ENCODE measurements around the gene MUSK. TPM values are rescaled to one million over a fixed set of nuclear protein-coding genes. Genes with fewer than 3 reads are reported as not detected.
A peak's percentile ranks its signal among the peaks of the same experiment; 100 is the strongest.

Gene MUSK
- total and polyA plus RNA-seq, 2 of the 4 experiments (the other 2 are of a cell fraction), result 0.07 to 0.18 TPM

DNA sequence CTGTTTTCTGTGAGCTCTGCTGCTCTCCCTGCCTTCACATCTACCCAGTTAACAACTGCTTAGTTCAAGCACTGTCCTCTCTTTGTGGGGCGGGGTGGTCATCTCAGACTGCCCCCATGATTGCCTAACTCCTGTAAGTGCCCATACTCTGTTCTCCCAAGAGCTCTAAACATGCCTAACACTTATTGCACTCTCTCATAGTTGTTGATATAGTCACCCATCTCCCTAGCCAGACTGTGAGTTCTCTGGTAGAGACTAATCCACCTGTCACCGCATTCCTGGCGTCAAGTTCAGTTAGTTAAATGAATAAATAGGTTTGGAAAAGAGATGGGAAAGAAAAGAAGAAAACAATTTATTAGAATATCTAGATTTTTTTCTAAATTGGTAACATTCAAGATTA is 18.3 kb upstream of the MUSK start:
- Histone ChIP-seq H4K5ac (ENCODE audit: low read depth, low read length) (peak overlapping the region; percentile 94), H2BK15ac (ENCODE audit: low read depth, low read length) (peak overlapping the region; percentile 97), H3K9me3 (ENCODE audit: control insufficient read depth, insufficient read depth, low read length) (no peaks in the 10 kb centered on the region), H3K14ac (replicated peaks; ENCODE audit: low read depth, low read length) (peak overlapping the region; percentile 93), H3K4ac (ENCODE audit: low read depth, low read length) (peak overlapping the region; percentile 94), H2AK5ac (ENCODE audit: low read depth, low read length) (peak overlapping the region; percentile 98), H3K79me1 (ENCODE audit: low read depth in 1 of 2, low read length in 2 of 2) (peaks cover 0 to 22% of the 10 kb centered on the region in 2 experiments; a peak in 2 of 4 replicates), H3K4me2 (ENCODE audit: low read depth, low read length) (peak overlapping the region; percentile 27; the same call in 1 of the 2 replicates), H3K27ac (ENCODE audit: insufficient read depth, low read length) (peak overlapping the region; percentile 94), H2BK120ac (ENCODE audit: low read depth, low read length) (peak overlapping the region; percentile 100), H3K18ac (ENCODE audit: low read depth, low read length) (peak overlapping the region; percentile 98), H3K27me3 (ENCODE audit: control insufficient read depth, insufficient read depth, low read length) (no peaks in the 10 kb centered on the region), H4K20me1 (ENCODE audit: insufficient read depth, low read length) (no peaks in the 10 kb centered on the region), H4K8ac (ENCODE audit: low read depth in 2 of 2, low read length in 2 of 2) (peak overlapping the region; percentile 91 to 93), H3K56ac (ENCODE audit: extremely low read depth, insufficient read depth, low read length) (peak overlapping the region; percentile 99), H3K4me3 (ENCODE audit: insufficient read depth, low read depth, low read length) (no peak overlapping the region), H3K9me1 (ENCODE audit: insufficient read depth, low read length) (peaks cover 15% of the 10 kb centered on the region), H2AFZ (replicated peaks; ENCODE audit: low read length, poor library complexity) (no peak overlapping the region), H3K9ac (ENCODE audit: low read depth, low read length) (peak overlapping the region; percentile 46), H4K91ac (ENCODE audit: insufficient read depth, low read depth, low read length) (peak overlapping the region; percentile 100), H2BK20ac (ENCODE audit: low read depth, low read length) (peak overlapping the region; percentile 96), H3K36me3 (ENCODE audit: control insufficient read depth, insufficient read depth, low read length) (no peaks in the 10 kb centered on the region), H3K4me1 (ENCODE audit: control insufficient read depth, insufficient read depth, low read length) (peaks cover 15% of the 10 kb centered on the region), H2BK5ac (ENCODE audit: low read depth, low read length, poor library complexity, severe bottlenecking) (peak overlapping the region; percentile 99), H3K23ac (ENCODE audit: low read depth, low read length) (peak overlapping the region; percentile 93), H2AK9ac (replicated peaks; ENCODE audit: low read depth, low read length, poor library complexity) (peak overlapping the region; percentile 94)
- TSS peak; percentile 69 for BruUV-seq (replicated peaks)
- dilution Hi-C loops (cut with HindIII; ENCODE audit: low sequenced_read_pairs, unreplicated experiment), result no loop called here
- ChIA-PET POLR2A (ENCODE audit: unreplicated experiment) (interaction anchor here (0.6 kb wide), 1 partner anchor 100 kb away, joined by 3 read pairs; no protein-coding TSS in a partner anchor), CTCF (interaction anchor here (0.6 kb wide), 1 partner anchor 134 kb away, joined by 3 read pairs; no protein-coding TSS in a partner anchor)
- intact Hi-C loops (cut with micrococcal nuclease), result loop anchor here (1.0 to 5.0 kb wide), 4 partner anchors 93 to 387 kb away; partner anchors contain the start of gene LPAR1
- WGBS, 2 experiments (ENCODE audit: extremely low coverage in 2 of 2, insufficient read length in 1 of 2), result no CpG with 5 or more reads among the region's 3 CpGs
- in situ Hi-C loops (cut with MboI; ENCODE audit: low sequenced_read_pairs), result no loop called here
- DNase-seq, result peak; percentile 93
- peak; percentile 53 for ATAC-seq (ENCODE audit: low read depth)
- no peak for TF ChIP-seq RFX5 (IDR thresholded peaks at IDR 0.05; ENCODE audit: low read depth, low read length)
- no peak for TF ChIP-seq CHD1 (IDR thresholded peaks at IDR 0.05; ENCODE audit: low read depth, low read length)
- no peak for TF ChIP-seq MXI1 (IDR thresholded peaks at IDR 0.05; ENCODE audit: borderline replicate concordance, low read depth, low read length)
- TF ChIP-seq, protein P1, sequence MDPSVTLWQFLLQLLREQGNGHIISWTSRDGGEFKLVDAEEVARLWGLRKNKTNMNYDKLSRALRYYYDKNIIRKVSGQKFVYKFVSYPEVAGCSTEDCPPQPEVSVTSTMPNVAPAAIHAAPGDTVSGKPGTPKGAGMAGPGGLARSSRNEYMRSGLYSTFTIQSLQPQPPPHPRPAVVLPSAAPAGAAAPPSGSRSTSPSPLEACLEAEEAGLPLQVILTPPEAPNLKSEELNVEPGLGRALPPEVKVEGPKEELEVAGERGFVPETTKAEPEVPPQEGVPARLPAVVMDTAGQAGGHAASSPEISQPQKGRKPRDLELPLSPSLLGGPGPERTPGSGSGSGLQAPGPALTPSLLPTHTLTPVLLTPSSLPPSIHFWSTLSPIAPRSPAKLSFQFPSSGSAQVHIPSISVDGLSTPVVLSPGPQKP (IDR thresholded peaks at IDR 0.05; ENCODE audit: borderline replicate concordance, low read depth, low read length), result no peak
- TF ChIP-seq POLR2A (IDR thresholded peaks at IDR 0.05; ENCODE audit: low read depth, low read length), result no peak
- TF ChIP-seq, protein P2, sequence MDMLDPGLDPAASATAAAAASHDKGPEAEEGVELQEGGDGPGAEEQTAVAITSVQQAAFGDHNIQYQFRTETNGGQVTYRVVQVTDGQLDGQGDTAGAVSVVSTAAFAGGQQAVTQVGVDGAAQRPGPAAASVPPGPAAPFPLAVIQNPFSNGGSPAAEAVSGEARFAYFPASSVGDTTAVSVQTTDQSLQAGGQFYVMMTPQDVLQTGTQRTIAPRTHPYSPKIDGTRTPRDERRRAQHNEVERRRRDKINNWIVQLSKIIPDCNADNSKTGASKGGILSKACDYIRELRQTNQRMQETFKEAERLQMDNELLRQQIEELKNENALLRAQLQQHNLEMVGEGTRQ (IDR thresholded peaks at IDR 0.05; ENCODE audit: low read depth, low read length), result no peak
- no peak for TF ChIP-seq MAFK (IDR thresholded peaks at IDR 0.05; ENCODE audit: low read depth, low read length)
- TF ChIP-seq BHLHE40 (IDR thresholded peaks at IDR 0.05; ENCODE audit: low read depth, low read length), result peak; percentile 65; the same call in 1 of the 2 replicates
- peak; percentile 97 for TF ChIP-seq CEBPB (IDR thresholded peaks at IDR 0.05; ENCODE audit: low read depth, low read length)
- TF ChIP-seq FOS (IDR thresholded peaks at IDR 0.05; ENCODE audit: low read depth, low read length), result peak; percentile 76
- TF ChIP-seq RCOR1 (IDR thresholded peaks at IDR 0.05; ENCODE audit: insufficient replicate concordance, low read length), result peak; percentile 96
- TF ChIP-seq NFE2L2 (IDR thresholded peaks at IDR 0.05; ENCODE audit: low read depth, low read length), result no peak
- TF ChIP-seq, protein P3, sequence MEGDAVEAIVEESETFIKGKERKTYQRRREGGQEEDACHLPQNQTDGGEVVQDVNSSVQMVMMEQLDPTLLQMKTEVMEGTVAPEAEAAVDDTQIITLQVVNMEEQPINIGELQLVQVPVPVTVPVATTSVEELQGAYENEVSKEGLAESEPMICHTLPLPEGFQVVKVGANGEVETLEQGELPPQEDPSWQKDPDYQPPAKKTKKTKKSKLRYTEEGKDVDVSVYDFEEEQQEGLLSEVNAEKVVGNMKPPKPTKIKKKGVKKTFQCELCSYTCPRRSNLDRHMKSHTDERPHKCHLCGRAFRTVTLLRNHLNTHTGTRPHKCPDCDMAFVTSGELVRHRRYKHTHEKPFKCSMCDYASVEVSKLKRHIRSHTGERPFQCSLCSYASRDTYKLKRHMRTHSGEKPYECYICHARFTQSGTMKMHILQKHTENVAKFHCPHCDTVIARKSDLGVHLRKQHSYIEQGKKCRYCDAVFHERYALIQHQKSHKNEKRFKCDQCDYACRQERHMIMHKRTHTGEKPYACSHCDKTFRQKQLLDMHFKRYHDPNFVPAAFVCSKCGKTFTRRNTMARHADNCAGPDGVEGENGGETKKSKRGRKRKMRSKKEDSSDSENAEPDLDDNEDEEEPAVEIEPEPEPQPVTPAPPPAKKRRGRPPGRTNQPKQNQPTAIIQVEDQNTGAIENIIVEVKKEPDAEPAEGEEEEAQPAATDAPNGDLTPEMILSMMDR (conservative IDR thresholded peaks at IDR 0.05; ENCODE audit: low read depth, low read length), result no peak
- TF ChIP-seq SMC3 (IDR thresholded peaks at IDR 0.05; ENCODE audit: low read depth, low read length), result no peak
- TF ChIP-seq RAD21 (IDR thresholded peaks at IDR 0.05; ENCODE audit: low read length), result no peak
- peak; percentile 63; the same call in 1 of the 2 replicates for TF ChIP-seq MAZ (IDR thresholded peaks at IDR 0.05; ENCODE audit: borderline replicate concordance, low read depth, low read length)

Measured in IMR-90 (cell line).